ENCODE data around the gene PRR14.

- TF ChIP-seq EZH2 (IDR thresholded peaks at IDR 0.05; ENCODE audit: insufficient read depth, low read length): no peak
- no peak for TF ChIP-seq CTCF (IDR thresholded peaks at IDR 0.05; ENCODE audit: insufficient read depth, low read depth, low read length)
Observed at GRCh38 chr16:30626236-30626635, 24.5 kb upstream of the PRR14 start.

Data from astrocyte (in vitro differentiated cells and primary cell).